GM20431 (cell line): ENCODE measurements around the gene SH2D7.

Experiments
- in situ Hi-C: fragments of 300-500 bp; cut with MseI, MboI; formaldehyde crosslinking; loops from one replicate; pipeline ENCODE4 v1.15.0; 2020; ENCODE audit warnings: low sequenced_read_pairs; ENCODE audit not compliant: unreplicated experiment

SH2D7 gene

GRCh38 chr15:78100886-78101285 lies 8.5 kb downstream of the SH2D7 start:
- in situ Hi-C loops, result no loop called here

GRCh38 chr15:78101423-78102105 lies 9.2 kb downstream of the SH2D7 start:
- in situ Hi-C loops, result no loop called here

GRCh38 chr15:78102211-78102610 lies 9.8 kb downstream of the SH2D7 start:
- in situ Hi-C loops, result no loop called here

GRCh38 chr15:78102741-78103140 lies 10.4 kb downstream of the SH2D7 start:
- in situ Hi-C loops, result no loop called here

DNA sequence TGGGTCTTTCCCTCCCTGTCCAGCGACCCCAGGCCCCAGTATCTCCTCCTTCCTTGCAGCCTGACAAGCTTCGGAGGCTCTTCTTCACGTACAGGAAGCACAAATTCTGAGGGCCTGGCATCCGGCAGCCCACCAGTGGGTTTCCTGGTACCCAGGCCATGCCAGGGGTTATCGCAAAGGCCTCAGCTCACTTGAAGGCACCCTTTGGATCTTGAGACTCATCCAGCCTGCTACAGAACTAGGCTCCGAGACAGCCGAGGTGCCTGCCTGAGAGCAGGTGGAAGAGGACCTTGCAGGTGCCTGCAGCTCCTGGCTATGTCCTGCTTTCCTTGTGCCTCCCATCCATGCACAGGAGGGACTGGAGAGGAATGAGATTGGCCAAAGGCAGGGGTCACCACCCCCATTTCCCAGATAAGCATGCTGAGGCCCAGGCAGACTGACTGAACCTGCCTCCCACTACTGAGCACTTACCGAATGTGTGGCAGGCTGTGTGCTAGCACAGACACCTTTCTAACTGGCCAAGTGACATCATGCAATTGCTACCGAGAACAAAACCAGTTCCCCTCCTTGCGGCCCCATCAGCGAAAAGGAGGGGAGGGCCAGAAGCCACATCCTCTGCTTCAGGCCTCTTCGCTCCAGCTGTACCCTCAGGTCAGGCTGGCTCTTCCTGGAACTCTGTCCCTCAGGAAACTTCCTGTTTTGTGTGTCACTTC lies 11.2 kb downstream of the SH2D7 start:
- in situ Hi-C loops, result no loop called here

- in situ Hi-C loops, result no loop called here
Measured at GRCh38 chr15:78104119-78104479, 11.7 kb downstream of the SH2D7 start.

DNA sequence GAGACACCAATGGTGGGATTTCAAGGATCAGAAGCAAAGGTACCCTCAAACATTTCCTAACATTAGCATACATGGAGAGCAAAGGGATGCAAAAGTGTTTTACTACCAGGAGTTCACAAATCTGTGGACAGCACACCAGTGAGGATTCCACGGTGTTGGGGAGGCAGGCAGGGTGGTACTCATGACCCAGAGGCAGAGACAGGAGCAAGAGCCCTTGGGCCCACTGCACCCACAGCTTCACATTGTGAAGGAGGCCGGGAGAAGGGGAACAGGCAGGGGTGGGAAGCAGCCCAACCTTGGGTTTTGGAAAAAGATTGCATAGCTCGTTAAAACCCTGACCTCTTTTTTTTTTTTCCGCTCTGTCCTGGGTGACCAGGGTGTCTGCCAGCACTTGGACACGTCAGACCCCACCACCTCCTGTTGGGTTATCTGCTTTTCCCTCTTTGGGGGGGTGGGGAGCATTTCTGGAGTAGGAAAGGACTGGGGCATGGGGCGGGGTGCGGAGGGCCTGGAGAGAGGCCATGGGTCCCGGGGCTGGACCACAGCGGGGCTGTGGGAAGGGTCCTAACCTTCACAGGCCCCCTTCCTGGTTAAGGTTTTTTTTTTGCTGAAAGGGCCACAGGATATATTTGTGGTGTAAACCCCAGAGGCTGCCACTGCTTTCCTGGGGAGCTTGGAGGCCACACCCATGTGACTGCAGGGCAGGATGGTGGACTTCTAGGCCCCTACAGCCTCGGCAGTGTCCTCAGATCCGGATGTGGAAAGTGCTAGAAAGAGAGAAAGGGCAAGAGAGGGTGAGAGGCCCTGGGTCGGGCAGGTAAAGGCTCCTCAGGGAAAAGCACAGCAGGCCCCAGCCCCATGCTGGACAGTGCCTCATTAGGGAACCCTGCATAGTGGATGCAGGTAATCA lies 12.5 kb downstream of the SH2D7 start:
- in situ Hi-C loops, result loop anchor here (5.0 kb wide), 1 partner anchor 138 kb away; no protein-coding TSS in a partner anchor

DNA sequence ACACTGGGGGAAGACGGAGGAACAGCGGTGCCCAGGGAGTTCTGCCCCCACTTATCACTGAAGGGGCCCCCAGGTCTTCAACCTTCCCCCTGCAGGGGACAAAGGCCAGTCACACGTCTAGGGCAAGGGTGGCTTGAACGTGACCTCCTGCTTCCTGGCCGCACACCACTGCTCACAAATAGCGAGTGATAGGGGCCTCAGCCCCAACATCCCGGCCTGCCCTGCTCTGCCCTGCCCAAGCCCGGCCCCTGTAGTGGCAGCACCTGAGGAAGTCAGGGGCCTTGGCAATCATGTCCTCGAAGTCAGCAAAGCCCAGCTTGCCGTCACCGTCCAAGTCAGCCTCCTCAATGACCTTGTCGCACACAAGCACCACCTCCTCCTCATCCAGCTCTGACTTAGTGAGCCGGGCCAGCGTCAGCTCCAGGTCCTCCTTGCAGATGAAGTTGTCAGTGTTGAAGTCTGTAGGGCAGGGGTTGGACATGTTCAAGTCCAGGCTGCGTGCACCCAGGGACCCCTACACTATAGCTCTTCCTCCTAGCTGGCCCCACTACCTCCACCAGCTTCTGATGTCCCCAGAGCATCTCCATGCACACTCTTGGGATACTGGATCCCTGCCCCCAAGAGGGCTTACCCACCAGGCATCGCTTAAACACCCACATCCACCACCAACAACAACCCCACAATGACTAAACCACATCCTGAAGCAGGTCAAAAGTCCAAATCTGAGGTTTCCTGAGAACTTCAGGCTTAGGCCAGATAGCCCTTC lies 13.3 kb downstream of the SH2D7 start:
- in situ Hi-C loops, result loop anchor here (5.0 kb wide), 1 partner anchor 138 kb away; no protein-coding TSS in a partner anchor

- in situ Hi-C loops, result loop anchor here (5.0 kb wide), 1 partner anchor 140 kb away; no protein-coding TSS in a partner anchor
Measured at GRCh38 chr15:78107471-78107870, 15.1 kb downstream of the SH2D7 start.

- in situ Hi-C loops, result loop anchor here (5.0 kb wide), 1 partner anchor 141 kb away; no protein-coding TSS in a partner anchor
Measured at GRCh38 chr15:78108300-78109084, 16.1 kb downstream of the SH2D7 start.

DNA sequence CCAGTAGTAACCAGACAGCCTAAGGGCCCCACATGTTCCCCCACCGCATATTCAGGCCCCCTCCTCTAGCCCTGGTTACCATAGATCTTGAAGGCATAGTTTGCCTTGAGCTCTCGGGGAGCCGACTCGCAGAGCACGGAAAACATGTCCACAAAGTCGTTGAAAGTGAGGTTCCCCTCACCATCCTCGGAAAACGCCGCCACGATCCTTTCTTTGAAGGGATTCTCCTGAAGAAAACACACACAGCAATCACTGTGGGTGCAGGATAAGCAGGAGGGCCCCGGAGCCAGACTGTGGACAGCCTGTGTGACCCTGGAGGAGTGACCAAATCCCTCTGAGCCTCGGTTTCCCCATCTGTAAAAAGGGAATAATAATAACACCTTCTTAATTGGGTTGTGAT lies 16.8 kb downstream of the SH2D7 start:
- in situ Hi-C loops, result loop anchor here (5.0 kb wide), 1 partner anchor 142 kb away; no protein-coding TSS in a partner anchor

GRCh38 chr15:78110096-78110495 lies 17.7 kb downstream of the SH2D7 start:
- in situ Hi-C loops, result loop anchor here (5.0 kb wide), 1 partner anchor 137 kb away; no protein-coding TSS in a partner anchor

GRCh38 chr15:78110916-78111475 lies 18.6 kb downstream of the SH2D7 start:
- in situ Hi-C loops, result loop anchor here (5.0 kb wide), 1 partner anchor 136 kb away; no protein-coding TSS in a partner anchor

DNA sequence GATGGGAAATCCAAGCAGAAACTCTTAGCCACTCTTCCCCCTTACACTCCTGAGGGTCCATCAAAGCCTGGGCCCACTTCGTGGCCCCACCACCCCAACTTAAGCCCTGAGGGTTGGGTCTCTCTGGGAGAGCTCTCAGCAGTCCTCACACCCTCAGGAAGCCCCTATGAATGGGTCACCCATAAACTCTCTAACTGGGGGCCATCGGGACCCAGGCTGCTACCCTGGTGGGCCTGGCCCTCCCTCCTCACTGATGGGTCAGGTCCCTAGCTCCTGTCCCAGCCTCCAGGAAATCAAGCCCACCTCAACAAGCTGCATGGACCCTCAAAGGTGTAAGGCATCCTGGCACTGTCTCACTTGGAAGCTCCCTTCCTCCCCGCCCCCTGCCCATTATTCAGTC lies 19.4 kb downstream of the SH2D7 start:
- in situ Hi-C loops, result loop anchor here (5.0 kb wide), 1 partner anchor 136 kb away; no protein-coding TSS in a partner anchor

DNA sequence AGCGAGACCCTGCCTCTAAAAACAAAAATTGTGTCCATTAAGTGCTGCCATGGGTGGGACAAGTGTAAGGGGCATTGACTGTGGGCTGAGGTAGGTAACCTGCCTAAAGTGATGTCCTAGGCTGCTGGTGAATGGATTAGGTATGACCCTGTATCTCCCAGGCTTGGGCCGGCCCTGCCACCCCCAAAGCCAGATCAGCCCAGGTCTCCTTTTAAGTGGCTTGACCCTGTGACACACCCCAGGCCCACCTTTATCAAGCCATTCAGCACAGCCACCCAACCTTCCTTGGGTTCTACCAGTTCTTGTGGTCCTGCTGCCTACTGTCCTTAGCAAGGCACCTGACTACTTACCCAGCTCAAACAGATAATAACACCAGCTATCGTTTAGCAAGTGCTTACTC lies 20.2 kb downstream of the SH2D7 start:
- in situ Hi-C loops, result loop anchor here (5.0 kb wide), 1 partner anchor 135 kb away; no protein-coding TSS in a partner anchor

GRCh38 chr15:78120523-78120922 lies 28.2 kb downstream of the SH2D7 start:
- in situ Hi-C loops, result no loop called here

GRCh38 chr15:78125267-78125666 lies 32.9 kb downstream of the SH2D7 start:
- in situ Hi-C loops, result no loop called here

- in situ Hi-C loops, result no loop called here
Measured at GRCh38 chr15:78127882-78128281, 35.5 kb downstream of the SH2D7 start.
